WERI-Rb-1 (cell line): ENCODE results near the gene AFAP1.

Experiments used
- DNase-seq: peaks from one replicate; pipeline ENCODE4 v3.0.0-alpha.2; 2020
- H3K27ac ChIP-seq: fragments of 250-450 bp; sonication (Bioruptor Pico); 2 replicates; pipeline ENCODE4 v1.5.1; 2020; ENCODE audit warnings: mild to moderate bottlenecking, moderate library complexity
- H3K27me3 ChIP-seq: fragments of 250-450 bp; sonication (Bioruptor Pico); 2 replicates; pipeline ENCODE4 v1.5.1; 2021; ENCODE audit warnings: mild to moderate bottlenecking, low read depth, moderate library complexity; ENCODE audit not compliant: insufficient read depth, severe bottlenecking
- H3K36me3 ChIP-seq: fragments of 250-450 bp; sonication (Bioruptor Pico); 2 replicates; pipeline ENCODE4 v1.5.1; 2020; ENCODE audit warnings: mild to moderate bottlenecking, moderate library complexity
- H3K4me3 ChIP-seq: 2 replicates; pipeline ENCODE4 v1.5.1; 2011; ENCODE audit warnings: low read depth, mild to moderate bottlenecking, control low read depth, low read length
- H3K9me3 ChIP-seq: fragments of 250-450 bp; sonication (Bioruptor Pico); 2 replicates; pipeline ENCODE4 v1.5.1; 2021; ENCODE audit warnings: mild to moderate bottlenecking, moderate library complexity; ENCODE audit not compliant: severe bottlenecking
- CTCF ChIP-seq: IDR thresholded peaks from 2 replicates; pipeline ENCODE4 v1.5.1; 2011; ENCODE audit warnings: low read depth, mild to moderate bottlenecking, control low read depth, inconsistent platforms, low read length

Gene AFAP1

GRCh38 chr4:7737268-7737645, 202.4 kb downstream of the AFAP1 start:
- H3K27me3 ChIP-seq = no peaks in the 10 kb centered on the region
- no peak for TF ChIP-seq CTCF
- peaks cover 55% of the 10 kb centered on the region for H3K36me3 ChIP-seq
- H3K4me3 ChIP-seq = no peak overlapping the region
- no peak overlapping the region for H3K27ac ChIP-seq
- H3K9me3 ChIP-seq = no peaks in the 10 kb centered on the region
- DNase-seq = no peak

- Histone ChIP-seq H3K4me3 (no peak overlapping the region), H3K9me3 (no peaks in the 10 kb centered on the region), H3K27ac (no peak overlapping the region), H3K36me3 (peaks cover 59% of the 10 kb centered on the region), H3K27me3 (no peaks in the 10 kb centered on the region)
- no peak for TF ChIP-seq CTCF
- DNase-seq = no peak
Measured at GRCh38 chr4:7736436-7737267, 203.0 kb downstream of the AFAP1 start.

GRCh38 chr4:7735961-7736360, 203.7 kb downstream of the AFAP1 start:
- DNase-seq = no peak
- Histone ChIP-seq H3K4me3 (no peak overlapping the region), H3K9me3 (no peaks in the 10 kb centered on the region), H3K27ac (no peak overlapping the region), H3K36me3 (peaks cover 58% of the 10 kb centered on the region), H3K27me3 (no peaks in the 10 kb centered on the region)
- no peak for TF ChIP-seq CTCF

GRCh38 chr4:7735395-7735794, 204.3 kb downstream of the AFAP1 start:
- Histone ChIP-seq H3K9me3 (no peaks in the 10 kb centered on the region), H3K27me3 (no peaks in the 10 kb centered on the region), H3K27ac (no peak overlapping the region), H3K4me3 (no peak overlapping the region), H3K36me3 (peaks cover 55% of the 10 kb centered on the region)
- TF ChIP-seq CTCF = no peak
- no peak for DNase-seq

GRCh38 chr4:7734651-7735260, 204.9 kb downstream of the AFAP1 start:
- no peak for TF ChIP-seq CTCF
- H3K4me3 ChIP-seq = no peak overlapping the region
- H3K27me3 ChIP-seq = no peaks in the 10 kb centered on the region
- H3K27ac ChIP-seq = no peak overlapping the region
- DNase-seq = no peak
- peaks cover 58% of the 10 kb centered on the region for H3K36me3 ChIP-seq
- H3K9me3 ChIP-seq = no peaks in the 10 kb centered on the region
